KG1 (cell line): ENCODE results near the gene ELK3.

Source experiments
- DNase-seq: peaks from one replicate; lab custom pipeline; 2025; lab: John Stamatoyannopoulos, UW

ELK3 gene

GRCh38 chr12:96193725-96194575 lies at the start of gene ELK3:
Gene ELK3 (plus strand): TSS chr12:96194375.
- no peak for DNase-seq

GRCh38 chr12:96146747-96147146 lies 47.4 kb upstream of the ELK3 start:
- no peak for DNase-seq

GRCh38 chr12:96150442-96150841 lies 43.7 kb upstream of the ELK3 start:
- DNase-seq, result no peak

- no peak for DNase-seq
Observed at GRCh38 chr12:96152164-96152563, 42.0 kb upstream of the ELK3 start.

GRCh38 chr12:96153131-96153725 lies 40.9 kb upstream of the ELK3 start:
- DNase-seq, result no peak

- no peak for DNase-seq
Observed at GRCh38 chr12:96155181-96155580, 39.0 kb upstream of the ELK3 start.

- DNase-seq, result no peak
Observed at GRCh38 chr12:96155781-96156180, 38.4 kb upstream of the ELK3 start.

GRCh38 chr12:96156211-96156610 lies 38.0 kb upstream of the ELK3 start:
- no peak for DNase-seq

- no peak for DNase-seq
Observed at GRCh38 chr12:96157427-96157826, 36.7 kb upstream of the ELK3 start.

- no peak for DNase-seq
Observed at GRCh38 chr12:96164951-96165811, 29.0 kb upstream of the ELK3 start.

GRCh38 chr12:96166765-96167164 lies 27.4 kb upstream of the ELK3 start:
- DNase-seq, result no peak

GRCh38 chr12:96167492-96167891 lies 26.7 kb upstream of the ELK3 start:
- no peak for DNase-seq

- no peak for DNase-seq
Observed at GRCh38 chr12:96170328-96170727, 23.8 kb upstream of the ELK3 start.

GRCh38 chr12:96170762-96171161 lies 23.4 kb upstream of the ELK3 start:
- no peak for DNase-seq

GRCh38 chr12:96171905-96172304 lies 22.3 kb upstream of the ELK3 start:
- DNase-seq, result no peak

- DNase-seq, result no peak
Observed at GRCh38 chr12:96172981-96173380, 21.2 kb upstream of the ELK3 start.

GRCh38 chr12:96176575-96176974 lies 17.6 kb upstream of the ELK3 start:
- no peak for DNase-seq

GRCh38 chr12:96177013-96177412 lies 17.2 kb upstream of the ELK3 start:
- no peak for DNase-seq

GRCh38 chr12:96183734-96184370 lies 10.3 kb upstream of the ELK3 start:
- DNase-seq, result peak; percentile 42

- no peak for DNase-seq
Observed at GRCh38 chr12:96185914-96186313, 8.3 kb upstream of the ELK3 start.

- peak; percentile 41 for DNase-seq
Observed at GRCh38 chr12:96186607-96187301, 7.4 kb upstream of the ELK3 start.

- no peak for DNase-seq
Observed at GRCh38 chr12:96187956-96188355, 6.2 kb upstream of the ELK3 start.
